HEK293 (cell line): ENCODE results near the gene IRAK2.

Experiments
- CTCF ChIA-PET: fragments of 350-600 bp; formaldehyde crosslinking; extraction: SDS; loops from one replicate; lab custom pipeline; 2021; ENCODE audit warnings: antibody characterized with exemption; lab: Yijun Ruan, JAX
- POLR2A ChIA-PET: fragments of 300-600 bp; formaldehyde crosslinking; extraction: SDS; loops from one replicate; lab custom pipeline; 2020; ENCODE audit warnings: antibody characterized with exemption, inconsistent platforms; lab: Yijun Ruan, JAX
- H3K27ac ChIP-seq: fragments of 200-500 bp; sonication (Bioruptor generic); 2 replicates; pipeline ENCODE4 v1.5.1; 2014; ENCODE audit warnings: low read depth, low read length, control low read depth, inconsistent platforms; ENCODE audit errors: extremely low read depth
- H3K36me3 ChIP-seq, 2 experiments: fragments of 200-500 bp in 1 of 2; sonication (Bioruptor generic) in 1 of 2; 1 replicate in 1 of 2; 2 replicates in 1 of 2; pipeline ENCODE4 v1.5.1; 2014 to 2017; ENCODE audit warnings: inconsistent platforms in 2 of 2, low read length in 2 of 2; ENCODE audit not compliant: control insufficient read depth in 2 of 2, insufficient read depth in 1 of 2
- H3K4me1 ChIP-seq: fragments of 200-500 bp; sonication (Bioruptor generic); 2 replicates; pipeline ENCODE4 v1.5.1; 2014; ENCODE audit warnings: mild to moderate bottlenecking, low read length, inconsistent platforms; ENCODE audit not compliant: control insufficient read depth, insufficient read depth
- H3K4me3 ChIP-seq: 2 replicates; pipeline ENCODE4 v1.5.1; 2011; ENCODE audit warnings: low read depth, mild to moderate bottlenecking, control low read depth, low read length, moderate library complexity
- H3K9me3 ChIP-seq: fragments of 200-500 bp; sonication (Bioruptor generic); 2 replicates; pipeline ENCODE4 v1.5.1; 2014; ENCODE audit warnings: low read depth, low read length, inconsistent platforms; ENCODE audit not compliant: control insufficient read depth, insufficient read depth
- BCL11B ChIP-seq: fragments of 450-650 bp; formaldehyde crosslinking; IDR thresholded peaks from 2 replicates; pipeline ENCODE4 v1.5.1; 2016; ENCODE audit warnings: low read depth, missing biosample characterization, missing genetic modification characterization
- KLF10 ChIP-seq: fragments of 450-650 bp; IDR thresholded peaks from 2 replicates; pipeline ENCODE4 v1.5.1; 2018; ENCODE audit warnings: missing biosample characterization, mild to moderate bottlenecking, missing genetic modification characterization
- KLF8 ChIP-seq: fragments of 450-650 bp; formaldehyde crosslinking; IDR thresholded peaks from 2 replicates; pipeline ENCODE4 v1.5.1; 2016; ENCODE audit warnings: missing biosample characterization, missing genetic modification characterization
- PRDM1 ChIP-seq: fragments of 450-650 bp; formaldehyde crosslinking; IDR thresholded peaks from 2 replicates; pipeline ENCODE4; 2016; ENCODE audit warnings: missing biosample characterization, missing genetic modification characterization
- SP2 ChIP-seq: fragments of 450-650 bp; formaldehyde crosslinking; IDR thresholded peaks from 2 replicates; pipeline ENCODE4 v1.5.1; 2016; ENCODE audit warnings: missing biosample characterization, missing genetic modification characterization
- WT1 ChIP-seq: fragments of 450-650 bp; formaldehyde crosslinking; IDR thresholded peaks from 2 replicates; pipeline ENCODE4 v1.5.1; 2016; ENCODE audit warnings: missing biosample characterization, missing genetic modification characterization
- ZBTB21 ChIP-seq: fragments of 450-650 bp; formaldehyde crosslinking; IDR thresholded peaks from 2 replicates; pipeline ENCODE4 v1.5.1; 2017; ENCODE audit warnings: missing biosample characterization, missing genetic modification characterization
- ZBTB8A ChIP-seq: fragments of 450-650 bp; formaldehyde crosslinking; IDR thresholded peaks from 2 replicates; pipeline ENCODE4 v1.5.1; 2016; ENCODE audit warnings: missing biosample characterization, missing genetic modification characterization
- ZFP3 ChIP-seq: fragments of 450-650 bp; formaldehyde crosslinking; IDR thresholded peaks from 2 replicates; pipeline ENCODE4 v1.5.1; 2016; ENCODE audit warnings: low read depth, missing biosample characterization, missing genetic modification characterization
- ZFP41 ChIP-seq: fragments of 450-650 bp; formaldehyde crosslinking; IDR thresholded peaks from 2 replicates; pipeline ENCODE4 v1.5.1; 2016; ENCODE audit warnings: missing biosample characterization, missing genetic modification characterization, borderline replicate concordance
- ZNF146 ChIP-seq: fragments of 450-650 bp; formaldehyde crosslinking; IDR thresholded peaks from 2 replicates; pipeline ENCODE4 v1.5.1; 2016; ENCODE audit warnings: missing biosample characterization, missing genetic modification characterization
- ZNF174 ChIP-seq: fragments of 450-650 bp; formaldehyde crosslinking; IDR thresholded peaks from 2 replicates; pipeline ENCODE4 v1.5.0; 2017; ENCODE audit warnings: missing biosample characterization, mild to moderate bottlenecking, missing genetic modification characterization
- ZNF510 ChIP-seq: fragments of 450-650 bp; formaldehyde crosslinking; IDR thresholded peaks from 2 replicates; pipeline ENCODE4 v1.5.1; 2018; ENCODE audit warnings: mild to moderate bottlenecking, missing genetic modification characterization, missing biosample characterization; ENCODE audit not compliant: insufficient replicate concordance
- ZNF549 ChIP-seq: fragments of 450-650 bp; IDR thresholded peaks from 2 replicates; pipeline ENCODE4 v1.5.1; 2018; ENCODE audit warnings: missing biosample characterization, missing genetic modification characterization, mild to moderate bottlenecking, inconsistent platforms, moderate library complexity
- ZNF664 ChIP-seq: fragments of 450-650 bp; formaldehyde crosslinking; IDR thresholded peaks from 2 replicates; pipeline ENCODE4 v1.5.1; 2016; ENCODE audit warnings: missing biosample characterization, missing genetic modification characterization
- ZNF677 ChIP-seq: fragments of 450-650 bp; IDR thresholded peaks from 2 replicates; pipeline ENCODE4 v1.5.0; 2018; ENCODE audit warnings: missing biosample characterization, mild to moderate bottlenecking, missing genetic modification characterization, moderate library complexity
- ZNF768 ChIP-seq: fragments of 450-650 bp; formaldehyde crosslinking; IDR thresholded peaks from 2 replicates; pipeline ENCODE4 v1.5.1; 2018; ENCODE audit warnings: missing biosample characterization, mild to moderate bottlenecking, missing genetic modification characterization
- ZNF785 ChIP-seq: fragments of 450-650 bp; formaldehyde crosslinking; IDR thresholded peaks from 2 replicates; pipeline ENCODE4 v1.5.1; 2016; ENCODE audit warnings: missing biosample characterization, missing genetic modification characterization
- TF ChIP-seq, protein P1 (sequence below): fragments of 450-650 bp; formaldehyde crosslinking; IDR thresholded peaks from 2 replicates; pipeline ENCODE4 v1.5.1; 2017; ENCODE audit warnings: missing biosample characterization, missing genetic modification characterization
- TF ChIP-seq, protein P2 (sequence below): fragments of 450-650 bp; formaldehyde crosslinking; IDR thresholded peaks from 2 replicates; pipeline ENCODE4 v1.5.1; 2016; ENCODE audit warnings: missing biosample characterization, missing genetic modification characterization
- TF ChIP-seq, protein P3 (sequence below): fragments of 450-650 bp; formaldehyde crosslinking; IDR thresholded peaks from 2 replicates; pipeline ENCODE4 v1.5.1; 2017; ENCODE audit warnings: missing biosample characterization, missing genetic modification characterization

IRAK2 gene

DNA sequence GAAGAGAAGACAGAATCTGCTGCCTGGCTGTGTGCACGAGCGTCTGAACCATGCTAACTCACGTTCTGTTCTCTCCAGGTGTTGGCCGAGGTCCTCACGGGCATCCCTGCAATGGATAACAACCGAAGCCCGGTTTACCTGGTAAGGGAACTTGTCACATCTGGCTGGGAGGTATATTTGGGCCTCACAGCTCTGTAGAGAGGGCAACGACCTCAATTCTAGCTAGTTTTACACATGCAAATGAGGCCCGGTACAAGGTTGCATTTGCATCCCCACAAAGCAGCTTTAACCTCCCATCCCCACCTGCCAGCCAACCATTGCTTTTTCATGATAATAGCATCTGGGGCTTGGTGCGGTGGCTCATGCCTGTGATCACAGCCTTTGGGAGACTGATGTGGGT is 61.6 kb downstream of the IRAK2 start:
- TF ChIP-seq ZFP3 (tag by site-specific recombination) (no peak), ZNF174 (tag by site-specific recombination) (no peak), SP2 (no peak), BCL11B (no peak), ZNF510 (no peak)
- TF ChIP-seq, protein P1, sequence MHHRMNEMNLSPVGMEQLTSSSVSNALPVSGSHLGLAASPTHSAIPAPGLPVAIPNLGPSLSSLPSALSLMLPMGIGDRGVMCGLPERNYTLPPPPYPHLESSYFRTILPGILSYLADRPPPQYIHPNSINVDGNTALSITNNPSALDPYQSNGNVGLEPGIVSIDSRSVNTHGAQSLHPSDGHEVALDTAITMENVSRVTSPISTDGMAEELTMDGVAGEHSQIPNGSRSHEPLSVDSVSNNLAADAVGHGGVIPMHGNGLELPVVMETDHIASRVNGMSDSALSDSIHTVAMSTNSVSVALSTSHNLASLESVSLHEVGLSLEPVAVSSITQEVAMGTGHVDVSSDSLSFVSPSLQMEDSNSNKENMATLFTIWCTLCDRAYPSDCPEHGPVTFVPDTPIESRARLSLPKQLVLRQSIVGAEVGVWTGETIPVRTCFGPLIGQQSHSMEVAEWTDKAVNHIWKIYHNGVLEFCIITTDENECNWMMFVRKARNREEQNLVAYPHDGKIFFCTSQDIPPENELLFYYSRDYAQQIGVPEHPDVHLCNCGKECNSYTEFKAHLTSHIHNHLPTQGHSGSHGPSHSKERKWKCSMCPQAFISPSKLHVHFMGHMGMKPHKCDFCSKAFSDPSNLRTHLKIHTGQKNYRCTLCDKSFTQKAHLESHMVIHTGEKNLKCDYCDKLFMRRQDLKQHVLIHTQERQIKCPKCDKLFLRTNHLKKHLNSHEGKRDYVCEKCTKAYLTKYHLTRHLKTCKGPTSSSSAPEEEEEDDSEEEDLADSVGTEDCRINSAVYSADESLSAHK (tag by site-specific recombination) = no peak
- Histone ChIP-seq H3K36me3 (peaks cover 0 to 9% of the 10 kb centered on the region in 2 experiments; a peak in 2 of 3 replicates), H3K4me3 (no peak overlapping the region), H3K4me1 (no peaks in the 10 kb centered on the region), H3K9me3 (no peaks in the 10 kb centered on the region), H3K27ac (no peak overlapping the region)
- CTCF ChIA-PET = interaction anchor here (0.6 to 0.7 kb wide), 2 partner anchors 507 to 513 kb away, joined by 3 read pairs; no protein-coding TSS in a partner anchor
- POLR2A ChIA-PET = no interaction called here

DNA sequence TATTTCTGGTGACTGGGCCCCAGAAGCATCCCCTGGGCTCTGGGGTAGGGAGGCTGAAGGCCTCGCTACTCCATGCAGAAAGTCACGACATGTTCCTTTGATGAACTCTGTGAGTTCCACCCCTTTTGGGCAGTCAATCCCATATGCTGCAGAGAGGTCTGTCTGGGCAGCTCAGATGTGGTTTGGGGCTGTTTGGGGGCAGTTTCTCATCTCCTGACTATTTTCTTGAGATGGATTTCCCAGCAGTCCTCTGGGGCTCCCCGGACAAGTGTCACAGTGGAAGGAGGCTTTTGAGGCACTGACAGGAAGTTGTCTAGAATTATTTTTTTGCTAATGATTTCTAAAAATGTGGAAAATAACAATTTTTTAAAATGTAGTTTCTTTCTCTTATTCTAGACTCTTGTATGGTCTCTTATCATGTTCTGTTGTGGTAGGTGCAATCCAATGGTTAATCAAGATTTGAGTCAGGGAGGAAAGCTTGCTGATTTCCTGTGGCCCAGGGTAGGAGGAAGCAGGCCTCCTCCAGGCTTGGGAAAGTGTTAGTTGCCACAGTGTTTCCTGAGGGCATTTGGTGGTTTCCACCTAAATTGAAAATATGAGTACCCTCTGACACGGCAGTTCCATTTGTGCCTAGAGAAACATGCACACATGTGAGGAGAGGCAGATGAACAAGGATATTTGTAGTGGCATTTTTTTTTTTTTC is 63.7 kb downstream of the IRAK2 start:
- TF ChIP-seq KLF8 (tag by site-specific recombination) = no peak
- no peak for TF ChIP-seq ZNF768
- no peak for TF ChIP-seq ZBTB21 (tag by site-specific recombination)
- no peak for TF ChIP-seq ZNF785 (tag by site-specific recombination)
- no peak for TF ChIP-seq KLF10 (tag by site-specific recombination)
- TF ChIP-seq ZNF664 = peak; percentile 77; the same call in 1 of the 2 replicates
- no peak for TF ChIP-seq ZFP41 (tag by site-specific recombination)
- no peak overlapping the region for H3K4me3 ChIP-seq
- POLR2A ChIA-PET = no interaction called here
- no peaks in the 10 kb centered on the region for H3K4me1 ChIP-seq
- no peaks in the 10 kb centered on the region for H3K9me3 ChIP-seq
- H3K36me3 ChIP-seq = peaks cover 0 to 1% of the 10 kb centered on the region in 2 experiments; a peak in 2 of 3 replicates
- H3K27ac ChIP-seq = no peak overlapping the region
- CTCF ChIA-PET = interaction anchor here (0.6 kb wide), 1 partner anchor 47 kb away, joined by 5 read pairs; no protein-coding TSS in a partner anchor

DNA sequence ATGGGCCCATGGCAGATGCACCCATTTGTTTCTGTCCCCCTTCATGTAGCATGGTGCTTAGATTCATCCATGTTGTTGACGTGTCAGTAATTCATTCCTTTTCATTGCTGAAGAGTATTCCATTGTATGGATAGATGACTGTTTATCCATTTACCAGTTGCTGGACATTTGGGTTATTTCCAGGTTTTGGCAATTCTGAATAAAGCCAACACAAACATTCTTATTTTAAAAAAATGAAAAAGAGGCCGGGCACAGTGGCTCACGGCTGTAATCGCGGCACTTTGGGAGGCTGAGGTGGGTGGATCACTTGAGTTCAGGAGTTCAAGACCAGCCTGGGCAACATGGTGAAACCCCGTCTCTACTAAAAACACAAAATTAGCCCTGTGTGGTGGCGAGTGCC is 64.9 kb downstream of the IRAK2 start:
- Histone ChIP-seq H3K4me3 (no peak overlapping the region), H3K27ac (no peak overlapping the region), H3K4me1 (no peaks in the 10 kb centered on the region), H3K36me3 (peaks cover 0 to 3% of the 10 kb centered on the region in 2 experiments; a peak in 2 of 3 replicates), H3K9me3 (no peaks in the 10 kb centered on the region)
- ChIA-PET POLR2A (no interaction called here), CTCF (interaction anchor here (0.6 to 1.0 kb wide), 2 partner anchors 18 to 33 kb away, joined by 4 read pairs; no protein-coding TSS in a partner anchor)
- TF ChIP-seq ZNF146 (tag by site-specific recombination) = 0 out of 2 replicates have a peak, but pooled peaks have one; percentile 38
- no peak for TF ChIP-seq ZBTB8A

DNA sequence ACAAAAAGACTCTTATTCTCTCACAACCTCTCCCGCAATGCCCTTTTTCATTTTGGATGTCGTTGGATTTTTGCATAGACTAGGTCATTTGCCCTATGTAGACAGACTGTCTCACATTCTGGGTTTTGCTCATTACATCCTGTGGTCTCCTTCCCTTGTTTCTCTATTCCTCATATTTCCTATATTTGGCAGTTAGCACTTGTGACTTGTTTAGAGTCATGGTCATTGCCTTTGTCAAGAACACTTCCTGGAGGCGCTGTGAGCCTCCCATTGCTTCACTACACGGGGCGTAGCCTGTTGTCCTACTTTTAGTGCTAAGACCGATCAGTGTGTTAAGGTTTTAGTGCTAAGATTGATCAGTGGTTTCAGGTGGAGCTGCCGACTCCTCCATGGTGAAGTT is 67.4 kb downstream of the IRAK2 start:
- Histone ChIP-seq H3K9me3 (no peaks in the 10 kb centered on the region), H3K36me3 (peaks cover 0 to 14% of the 10 kb centered on the region in 2 experiments; a peak in 2 of 3 replicates), H3K27ac (no peak overlapping the region), H3K4me3 (no peak overlapping the region), H3K4me1 (no peaks in the 10 kb centered on the region)
- TF ChIP-seq, protein P2, sequence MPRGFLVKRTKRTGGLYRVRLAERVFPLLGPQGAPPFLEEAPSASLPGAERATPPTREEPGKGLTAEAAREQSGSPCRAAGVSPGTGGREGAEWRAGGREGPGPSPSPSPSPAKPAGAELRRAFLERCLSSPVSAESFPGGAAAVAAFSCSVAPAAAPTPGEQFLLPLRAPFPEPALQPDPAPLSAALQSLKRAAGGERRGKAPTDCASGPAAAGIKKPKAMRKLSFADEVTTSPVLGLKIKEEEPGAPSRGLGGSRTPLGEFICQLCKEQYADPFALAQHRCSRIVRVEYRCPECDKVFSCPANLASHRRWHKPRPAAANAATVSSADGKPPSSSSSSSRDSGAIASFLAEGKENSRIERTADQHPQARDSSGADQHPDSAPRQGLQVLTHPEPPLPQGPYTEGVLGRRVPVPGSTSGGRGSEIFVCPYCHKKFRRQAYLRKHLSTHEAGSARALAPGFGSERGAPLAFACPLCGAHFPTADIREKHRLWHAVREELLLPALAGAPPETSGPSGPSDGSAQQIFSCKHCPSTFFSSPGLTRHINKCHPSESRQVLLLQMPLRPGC (tag by site-specific recombination) = no peak
- TF ChIP-seq WT1 = no peak
- TF ChIP-seq ZNF677 (tag by site-specific recombination) = no peak
- no peak for TF ChIP-seq PRDM1 (tag by site-specific recombination)
- TF ChIP-seq ZNF549 (tag by site-specific recombination) = no peak
- TF ChIP-seq, protein P3, sequence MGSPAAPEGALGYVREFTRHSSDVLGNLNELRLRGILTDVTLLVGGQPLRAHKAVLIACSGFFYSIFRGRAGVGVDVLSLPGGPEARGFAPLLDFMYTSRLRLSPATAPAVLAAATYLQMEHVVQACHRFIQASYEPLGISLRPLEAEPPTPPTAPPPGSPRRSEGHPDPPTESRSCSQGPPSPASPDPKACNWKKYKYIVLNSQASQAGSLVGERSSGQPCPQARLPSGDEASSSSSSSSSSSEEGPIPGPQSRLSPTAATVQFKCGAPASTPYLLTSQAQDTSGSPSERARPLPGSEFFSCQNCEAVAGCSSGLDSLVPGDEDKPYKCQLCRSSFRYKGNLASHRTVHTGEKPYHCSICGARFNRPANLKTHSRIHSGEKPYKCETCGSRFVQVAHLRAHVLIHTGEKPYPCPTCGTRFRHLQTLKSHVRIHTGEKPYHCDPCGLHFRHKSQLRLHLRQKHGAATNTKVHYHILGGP (tag by site-specific recombination) = no peak
- POLR2A ChIA-PET = no interaction called here
- CTCF ChIA-PET = interaction anchor here (0.5 to 0.7 kb wide), 3 partner anchors 56 to 721 kb away, joined by 3 read pairs; no protein-coding TSS in a partner anchor
